Astrocyte of the cerebellum (primary cell): ENCODE data around the gene PECR.
A peak's percentile ranks its signal among the peaks of the same experiment; 100 is the strongest.

Source experiments
- DNase-seq: peaks from one replicate; pipeline ENCODE4 v3.0.0-alpha.2; 2011; ENCODE audit warnings: low read depth
- H3K4me3 ChIP-seq: 2 replicates; pipeline ENCODE4 v1.5.1; 2011; ENCODE audit warnings: mild to moderate bottlenecking, low read depth, low read length, moderate library complexity
- CTCF ChIP-seq: IDR thresholded peaks from 2 replicates; pipeline ENCODE4 v1.5.1; 2012; ENCODE audit warnings: low read length, low read depth, moderate library complexity, mild to moderate bottlenecking; ENCODE audit errors: missing control alignments
- in situ Hi-C: cut with HindIII; loops from 2 replicates; pipeline ENCODE4 v1.10.0; 2017; ENCODE audit warnings: low sequenced_read_pairs

Gene PECR

GRCh38 chr2:216029416-216030129 lies 52.0 kb downstream of the PECR start:
- in situ Hi-C loops, result no loop called here
- no peak overlapping the region for H3K4me3 ChIP-seq
- no peak for DNase-seq
- no peak for TF ChIP-seq CTCF

GRCh38 chr2:216024779-216025336 lies 56.8 kb downstream of the PECR start:
- in situ Hi-C loops, result no loop called here
- H3K4me3 ChIP-seq, result no peak overlapping the region
- no peak for DNase-seq
- TF ChIP-seq CTCF, result no peak

GRCh38 chr2:216023055-216023648 lies 58.5 kb downstream of the PECR start:
- DNase-seq, result peak; percentile 54
- in situ Hi-C loops, result no loop called here
- peak; percentile 69 for TF ChIP-seq CTCF
- H3K4me3 ChIP-seq, result no peak overlapping the region

GRCh38 chr2:216021768-216022565 lies 59.6 kb downstream of the PECR start:
- no peak for TF ChIP-seq CTCF
- in situ Hi-C loops, result no loop called here
- no peak overlapping the region for H3K4me3 ChIP-seq
- no peak for DNase-seq

GRCh38 chr2:216018709-216019108 lies 62.9 kb downstream of the PECR start:
- no peak overlapping the region for H3K4me3 ChIP-seq
- no peak for DNase-seq
- TF ChIP-seq CTCF, result no peak
- in situ Hi-C loops, result no loop called here

GRCh38 chr2:216017365-216017764 lies 64.2 kb downstream of the PECR start:
- in situ Hi-C loops, result no loop called here
- no peak overlapping the region for H3K4me3 ChIP-seq
- no peak for TF ChIP-seq CTCF
- DNase-seq, result no peak
